GM18498 (cell line): ENCODE measurements around the gene TTLL11.
A peak's percentile ranks its signal among the peaks of the same experiment; 100 is the strongest.

Source experiments
- ATAC-seq: cut with Tn5 transposase; IDR thresholded peaks from one replicate; pipeline ENCODE4 v1.9.1; 2021; ENCODE audit warnings: mild to moderate bottlenecking, moderate library complexity; ENCODE audit not compliant: unreplicated experiment

The TTLL11 gene

GRCh38 chr9:122110100-122110833 lies 17.2 kb upstream of the TTLL11 start:
- ATAC-seq: no peak

- ATAC-seq: no peak
These were observed 16.1 kb upstream of the TTLL11 start for GRCh38 chr9:122109035-122109813.

- no peak for ATAC-seq
These were observed 14.2 kb upstream of the TTLL11 start for GRCh38 chr9:122107291-122107805.

- no peak for ATAC-seq
These were observed 13.5 kb upstream of the TTLL11 start for GRCh38 chr9:122106576-122106975.

GRCh38 chr9:122103985-122104384 lies 10.9 kb upstream of the TTLL11 start:
- ATAC-seq: no peak

- ATAC-seq: no peak
These were observed 9.0 kb upstream of the TTLL11 start for GRCh38 chr9:122102156-122102555.

- no peak for ATAC-seq
These were observed 7.6 kb upstream of the TTLL11 start for GRCh38 chr9:122100756-122101155.

- ATAC-seq: peak; percentile 75
These were observed 6.3 kb upstream of the TTLL11 start for GRCh38 chr9:122099271-122099869.

- ATAC-seq: no peak
These were observed 4.7 kb upstream of the TTLL11 start for GRCh38 chr9:122097679-122098315.

- ATAC-seq: no peak
These were observed 3.7 kb upstream of the TTLL11 start for GRCh38 chr9:122096620-122097415.

GRCh38 chr9:122095010-122095767 lies 2.1 kb upstream of the TTLL11 start:
- ATAC-seq: no peak

GRCh38 chr9:122091682-122092592 lies 1.2 kb downstream of the TTLL11 start:
- ATAC-seq: no peak

- no peak for ATAC-seq
These were observed 2.1 kb downstream of the TTLL11 start for GRCh38 chr9:122090981-122091380.

- no peak for ATAC-seq
These were observed 2.7 kb downstream of the TTLL11 start for GRCh38 chr9:122090287-122090883.

- ATAC-seq: no peak
These were observed 4.0 kb downstream of the TTLL11 start for GRCh38 chr9:122088880-122089706.

- no peak for ATAC-seq
These were observed 5.5 kb downstream of the TTLL11 start for GRCh38 chr9:122087406-122088200.

- no peak for ATAC-seq
These were observed 6.2 kb downstream of the TTLL11 start for GRCh38 chr9:122086873-122087272.
